HEK293T (cell line): ENCODE measurements around the gene GOLGA6D.
"Not testable (repeated sequence)": the region's sequence is repeated elsewhere in the genome, so short reads cannot be mapped to it uniquely, and the experiment has no call there.

Source experiments
- CTCF ChIA-PET: fragments of 350-600 bp; formaldehyde crosslinking; extraction: SDS; loops from one replicate; lab custom pipeline; 2021; ENCODE audit warnings: antibody characterized with exemption, inconsistent platforms; lab: Yijun Ruan, JAX
- POLR2A ChIA-PET: fragments of 350-600 bp; formaldehyde crosslinking; extraction: SDS; loops from one replicate; lab custom pipeline; 2020; ENCODE audit warnings: antibody characterized with exemption, inconsistent platforms; lab: Yijun Ruan, JAX
- DNase-seq: peaks from one replicate; pipeline ENCODE4 v3.0.0; 2012; ENCODE audit warnings: mixed read lengths; ENCODE audit errors: extremely low spot score
- ARNT ChIP-seq: fragments of 450-650 bp; IDR thresholded peaks from 2 replicates; pipeline ENCODE4 v1.6.1; 2017; ENCODE audit warnings: mild to moderate bottlenecking
- BHLHE40 ChIP-seq: fragments of 450-650 bp; IDR thresholded peaks from 2 replicates; pipeline ENCODE4 v1.6.1; 2016; ENCODE audit warnings: mild to moderate bottlenecking, moderate library complexity, borderline replicate concordance
- CTBP1 ChIP-seq: fragments of 450-650 bp; IDR thresholded peaks from 2 replicates; pipeline ENCODE4 v1.6.1; 2016; ENCODE audit warnings: borderline replicate concordance
- ELF4 ChIP-seq: fragments of 450-650 bp; IDR thresholded peaks from 2 replicates; pipeline ENCODE4 v1.6.1; 2017; ENCODE audit warnings: antibody characterized with exemption
- FOXA1 ChIP-seq: fragments of 450-650 bp; IDR thresholded peaks from 2 replicates; pipeline ENCODE4 v1.6.1; 2016; ENCODE audit warnings: mild to moderate bottlenecking
- FOXK2 ChIP-seq: fragments of 450-650 bp; IDR thresholded peaks from 2 replicates; pipeline ENCODE4 v1.6.1; 2016; ENCODE audit warnings: mild to moderate bottlenecking
- FOXM1 ChIP-seq: fragments of 450-650 bp; IDR thresholded peaks from 2 replicates; pipeline ENCODE4 v1.6.1; 2017; ENCODE audit warnings: mild to moderate bottlenecking, borderline replicate concordance
- HDGF ChIP-seq: fragments of 450-650 bp; IDR thresholded peaks from 2 replicates; pipeline ENCODE4 v1.6.1; 2017; ENCODE audit warnings: antibody characterized with exemption, borderline replicate concordance
- L3MBTL2 ChIP-seq: fragments of 450-650 bp; conservative IDR thresholded peaks from 2 replicates; pipeline ENCODE4 v1.6.1; 2016; ENCODE audit warnings: mild to moderate bottlenecking
- LEF1 ChIP-seq: fragments of 450-650 bp; IDR thresholded peaks from 2 replicates; pipeline ENCODE4 v1.6.1; 2017; ENCODE audit warnings: mild to moderate bottlenecking, borderline replicate concordance
- NFRKB ChIP-seq: fragments of 450-650 bp; IDR thresholded peaks from 2 replicates; pipeline ENCODE4 v1.6.1; 2016; ENCODE audit warnings: mild to moderate bottlenecking, moderate library complexity
- SP1 ChIP-seq: fragments of 450-650 bp; IDR thresholded peaks from 2 replicates; pipeline ENCODE4 v1.6.1; 2017
- SUZ12 ChIP-seq: fragments of 450-650 bp; IDR thresholded peaks from 2 replicates; pipeline ENCODE4 v1.6.1; 2016; ENCODE audit warnings: mild to moderate bottlenecking
- TARDBP ChIP-seq: fragments of 450-650 bp; IDR thresholded peaks from 2 replicates; pipeline ENCODE4 v1.6.1; 2016
- ZNF384 ChIP-seq: fragments of 450-650 bp; IDR thresholded peaks from 2 replicates; pipeline ENCODE4 v1.6.1; 2016
- TF ChIP-seq, protein P1 (sequence below): fragments of 450-650 bp; IDR thresholded peaks from 2 replicates; pipeline ENCODE4 v1.6.1; 2016

The GOLGA6D gene

DNA sequence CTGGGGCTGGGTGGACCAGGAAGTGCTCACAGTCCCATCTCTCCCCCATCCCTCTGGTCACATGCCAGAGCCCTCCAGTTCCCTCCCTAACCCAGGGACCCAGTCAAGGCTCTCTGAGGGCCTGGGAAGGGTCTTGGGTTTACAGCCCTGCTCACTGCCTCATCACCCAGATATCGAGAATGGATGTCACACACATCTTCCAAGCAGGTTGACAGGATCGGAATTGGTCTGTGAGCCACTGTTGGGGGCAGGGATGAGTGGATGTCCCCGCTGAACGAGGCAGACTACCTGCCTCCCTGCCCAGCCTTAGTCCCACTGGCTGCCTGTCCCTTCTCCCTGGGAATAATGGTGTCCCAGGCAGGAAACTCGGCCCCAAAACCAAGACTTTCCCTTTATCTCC, 44.5 kb upstream of the GOLGA6D start:
- DNase-seq = no peak
- ChIA-PET CTCF (no interaction called here), POLR2A (no interaction called here)
- TF ChIP-seq SUZ12 (no peak), CTBP1 (no peak), ELF4 (no peak), FOXK2 (no peak), L3MBTL2 (no peak), FOXM1 (no peak), SP1 (no peak), HDGF (no peak), ARNT (no peak), LEF1 (no peak), ZNF384 (no peak), NFRKB (no peak)
- TF ChIP-seq, protein P1, sequence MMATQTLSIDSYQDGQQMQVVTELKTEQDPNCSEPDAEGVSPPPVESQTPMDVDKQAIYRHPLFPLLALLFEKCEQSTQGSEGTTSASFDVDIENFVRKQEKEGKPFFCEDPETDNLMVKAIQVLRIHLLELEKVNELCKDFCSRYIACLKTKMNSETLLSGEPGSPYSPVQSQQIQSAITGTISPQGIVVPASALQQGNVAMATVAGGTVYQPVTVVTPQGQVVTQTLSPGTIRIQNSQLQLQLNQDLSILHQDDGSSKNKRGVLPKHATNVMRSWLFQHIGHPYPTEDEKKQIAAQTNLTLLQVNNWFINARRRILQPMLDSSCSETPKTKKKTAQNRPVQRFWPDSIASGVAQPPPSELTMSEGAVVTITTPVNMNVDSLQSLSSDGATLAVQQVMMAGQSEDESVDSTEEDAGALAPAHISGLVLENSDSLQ = no peak

- CTCF ChIA-PET, DNase-seq, POLR2A ChIA-PET: not testable (repeated sequence)
These were observed 36.9 kb upstream of the GOLGA6D start for GRCh38 chr15:75245741-75246140.

DNA sequence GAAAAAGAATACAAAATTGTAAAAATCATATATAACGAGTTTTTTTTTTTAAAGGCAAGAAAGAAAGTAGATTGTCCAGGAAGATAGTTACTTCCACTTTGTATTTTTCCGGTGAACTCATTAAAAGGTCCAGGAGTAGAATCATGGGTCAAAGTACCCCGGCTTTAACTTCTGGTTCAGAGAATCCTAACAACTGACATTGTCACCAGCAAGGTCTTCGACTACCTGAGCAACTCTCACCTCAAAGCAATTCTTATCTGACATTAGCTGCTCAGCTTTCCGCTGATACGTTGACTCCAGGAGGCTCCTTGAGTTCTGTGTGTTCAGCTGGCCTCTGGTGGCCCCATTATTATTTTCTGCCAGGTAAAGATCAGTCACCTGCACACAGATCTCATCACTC, 33.6 kb upstream of the GOLGA6D start:
- POLR2A ChIA-PET = interaction anchor here (0.6 kb wide), 1 partner anchor 275 kb away, joined by 3 read pairs; no protein-coding TSS in a partner anchor
- DNase-seq, CTCF ChIA-PET: not testable (repeated sequence)

DNA sequence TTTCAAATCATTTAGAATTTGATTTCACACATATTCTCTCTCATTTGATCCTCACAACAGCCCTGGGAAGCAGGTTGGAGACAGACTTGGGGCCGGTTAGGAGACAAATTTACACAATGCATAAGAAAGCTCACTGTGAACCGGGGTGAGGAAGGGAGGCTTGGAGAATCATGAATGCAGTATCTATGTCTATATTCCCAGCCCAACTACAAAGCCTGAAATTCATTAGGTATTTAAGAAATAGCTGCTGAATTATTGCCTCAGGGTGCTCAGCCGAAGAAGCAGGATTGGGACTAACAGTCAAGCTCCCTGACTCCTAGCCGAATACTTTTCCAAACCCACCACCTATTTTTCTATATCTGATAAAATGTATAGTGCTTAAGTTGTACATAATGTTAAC, 32.9 kb upstream of the GOLGA6D start:
- DNase-seq = no peak
- CTCF ChIA-PET = no interaction called here
- POLR2A ChIA-PET = interaction anchor here (0.6 kb wide), 1 partner anchor 510 kb away, joined by 11 read pairs; no protein-coding TSS in a partner anchor
- no peak for TF ChIP-seq FOXA1
- TF ChIP-seq HDGF = no peak
- no peak for TF ChIP-seq ARNT
- no peak for TF ChIP-seq FOXM1
- no peak for TF ChIP-seq FOXK2
- TF ChIP-seq TARDBP = no peak
- no peak for TF ChIP-seq ELF4
- no peak for TF ChIP-seq BHLHE40
- TF ChIP-seq NFRKB = no peak
- TF ChIP-seq, protein P1 = no peak
- no peak for TF ChIP-seq CTBP1
- no peak for TF ChIP-seq SUZ12
- no peak for TF ChIP-seq SP1
- no peak for TF ChIP-seq LEF1
- no peak for TF ChIP-seq ZNF384
- TF ChIP-seq L3MBTL2 = no peak

DNA sequence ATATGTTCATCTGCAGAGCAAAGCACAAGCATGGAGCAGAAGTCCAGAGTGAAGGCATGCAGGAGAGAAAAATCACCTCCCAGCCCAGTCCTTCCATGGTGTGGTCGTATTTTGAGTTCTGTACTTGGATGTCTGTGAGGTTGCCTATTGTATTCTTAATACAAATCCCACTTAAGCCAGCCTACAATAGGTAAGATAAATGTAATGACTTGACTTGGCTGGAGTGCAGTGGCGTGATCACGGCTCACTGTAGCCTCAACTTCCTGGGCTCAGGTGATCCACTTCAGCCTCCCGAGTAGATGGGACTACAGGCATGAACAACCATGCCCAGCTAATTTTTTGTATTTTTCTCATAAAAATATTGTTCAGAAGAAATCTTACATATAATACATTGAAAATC, 31.3 kb upstream of the GOLGA6D start:
- POLR2A ChIA-PET, DNase-seq, CTCF ChIA-PET: not testable (repeated sequence)

DNA sequence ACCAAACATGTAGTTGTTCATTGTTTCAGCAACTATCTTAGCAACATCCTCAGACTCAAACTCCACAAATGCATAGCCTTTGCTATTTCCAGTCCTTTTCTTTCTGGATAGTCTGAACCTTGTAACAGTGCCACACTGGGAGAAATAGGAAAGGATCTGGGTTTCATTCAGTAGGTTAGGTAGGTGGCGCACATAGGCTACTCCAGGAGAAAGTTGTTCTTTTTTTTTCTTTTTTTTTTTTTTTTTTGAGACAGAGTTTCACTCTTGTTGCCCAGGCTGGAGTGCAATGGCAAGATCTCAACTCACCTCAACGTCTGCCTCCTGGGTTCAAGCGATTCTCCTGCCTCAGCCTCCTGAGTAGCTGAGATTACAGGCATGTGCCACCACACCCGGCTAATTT, 30.4 kb upstream of the GOLGA6D start:
- CTCF ChIA-PET, DNase-seq, POLR2A ChIA-PET: not testable (repeated sequence)
- TF ChIP-seq ZNF384 = peak; percentile 84

DNA sequence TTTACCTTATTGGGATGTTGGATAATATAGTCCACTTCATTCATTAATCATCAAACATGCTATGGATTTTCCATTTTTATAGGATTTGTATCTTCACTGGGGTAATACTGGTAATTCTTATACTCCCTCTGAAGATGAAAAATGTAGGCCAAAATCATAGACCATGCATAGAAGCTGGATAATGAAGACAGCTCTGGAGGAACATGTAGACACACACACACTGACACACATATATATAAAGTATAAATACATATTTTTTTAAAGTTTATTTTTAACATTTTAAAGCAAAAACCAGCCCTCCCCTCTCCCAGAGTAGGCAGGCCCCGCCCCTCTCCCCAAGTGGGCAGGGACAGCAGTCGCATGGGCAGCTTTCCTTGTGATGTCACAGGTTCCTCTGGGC, 24.6 kb upstream of the GOLGA6D start, which contains the start of gene GOLGA6C:
TSS of gene GOLGA6C (plus strand) at position 301 of the 400 bp plus-strand sequence. CDS start 265 bp downstream, outside the sequence.
- POLR2A ChIA-PET, DNase-seq, CTCF ChIA-PET: not testable (repeated sequence)

DNA sequence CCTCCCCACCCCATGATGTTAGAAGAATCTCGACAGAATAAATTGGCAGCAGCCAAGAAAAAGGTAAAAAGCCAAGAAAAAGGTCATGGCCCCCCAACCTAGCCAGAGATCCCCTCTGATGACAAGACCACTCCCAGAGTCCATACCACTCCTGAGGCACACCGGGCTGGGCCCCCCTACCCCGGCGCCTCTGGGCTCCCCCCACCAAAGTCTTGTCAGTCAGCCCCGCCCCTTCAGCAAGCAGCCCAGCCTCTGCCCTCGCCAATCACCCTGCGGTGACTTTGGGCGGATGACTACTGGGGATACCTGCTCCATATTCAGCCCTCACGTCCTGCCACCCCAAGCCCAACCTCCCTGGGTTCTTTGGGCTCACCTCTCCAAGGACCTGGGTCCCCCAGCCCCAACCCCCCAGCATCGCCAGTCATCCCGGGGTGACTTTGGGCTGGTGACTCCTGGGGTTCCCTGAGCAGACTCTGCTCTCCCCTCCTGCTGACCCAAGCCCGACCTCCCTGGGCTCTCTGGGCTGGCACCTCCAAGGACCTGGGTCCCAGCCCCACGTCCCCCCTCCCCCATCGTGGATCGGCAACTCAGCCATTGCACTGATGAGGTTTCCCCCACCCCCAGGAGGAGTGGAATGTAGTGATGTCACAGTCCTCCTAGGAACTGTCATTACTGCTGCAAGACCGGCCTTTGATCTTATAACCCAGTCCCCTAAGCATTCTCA, 23.9 kb upstream of the GOLGA6D start:
- DNase-seq, CTCF ChIA-PET, POLR2A ChIA-PET: not testable (repeated sequence)

DNA sequence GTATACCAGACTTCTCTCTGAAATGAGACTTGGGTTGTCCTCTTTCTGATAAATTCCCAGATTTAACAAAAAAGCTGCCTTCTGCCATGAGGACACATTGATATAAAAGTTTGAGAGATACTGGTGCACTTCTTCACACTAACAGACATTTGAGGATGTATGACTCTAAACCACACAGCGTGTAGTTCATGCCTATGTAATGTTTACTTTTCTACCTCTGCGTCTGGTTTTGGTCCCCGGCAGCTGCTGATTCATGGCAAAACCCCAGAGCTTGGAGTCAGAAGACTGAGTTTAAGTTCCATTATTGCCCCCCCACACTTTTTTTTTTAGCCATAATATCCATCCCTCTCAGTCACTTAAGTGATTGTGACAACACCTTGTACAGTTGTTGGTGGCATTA, 22.8 kb upstream of the GOLGA6D start:
- CTCF ChIA-PET, POLR2A ChIA-PET, DNase-seq: not testable (repeated sequence)

- DNase-seq, POLR2A ChIA-PET: not testable (repeated sequence)
- CTCF ChIA-PET = interaction anchor here (1.0 kb wide), 1 partner anchor 1226 kb away, joined by 3 read pairs; no protein-coding TSS in a partner anchor
These were observed 8.8 kb upstream of the GOLGA6D start for GRCh38 chr15:75273751-75274359.

DNA sequence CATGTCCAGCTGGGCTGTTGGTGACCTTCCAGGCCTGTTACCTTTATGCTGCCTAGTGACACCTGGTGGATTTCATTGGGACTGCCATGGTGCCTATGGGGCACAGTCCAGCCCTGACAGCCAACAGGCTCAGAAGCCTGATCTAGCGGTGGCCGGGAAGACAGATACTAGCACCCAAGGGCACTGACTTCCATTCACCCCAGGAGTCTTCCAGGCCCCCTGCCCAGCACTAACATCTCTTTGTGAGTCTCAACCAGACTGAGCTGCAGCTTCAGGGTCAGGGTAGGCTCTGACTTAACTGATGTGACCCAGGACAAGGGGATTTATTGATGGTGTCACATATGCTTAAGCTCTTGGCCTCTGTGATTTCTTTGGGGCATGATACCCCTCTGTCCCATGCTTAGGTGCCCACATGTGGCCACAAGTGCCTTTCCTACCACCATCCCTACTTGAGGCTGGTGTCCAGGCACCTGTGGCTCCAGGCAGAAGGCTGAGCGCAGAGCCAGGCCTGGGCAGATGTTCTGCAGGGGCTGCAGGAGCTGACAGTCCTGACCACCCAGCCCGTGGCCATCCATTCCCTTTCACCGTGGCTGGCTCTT, 8.0 kb upstream of the GOLGA6D start:
- DNase-seq, POLR2A ChIA-PET: not testable (repeated sequence)
- CTCF ChIA-PET = interaction anchor here (1.0 kb wide), 1 partner anchor 1226 kb away, joined by 3 read pairs; no protein-coding TSS in a partner anchor

- CTCF ChIA-PET, DNase-seq, POLR2A ChIA-PET: not testable (repeated sequence)
These were observed 7.0 kb upstream of the GOLGA6D start for GRCh38 chr15:75275617-75276016.

DNA sequence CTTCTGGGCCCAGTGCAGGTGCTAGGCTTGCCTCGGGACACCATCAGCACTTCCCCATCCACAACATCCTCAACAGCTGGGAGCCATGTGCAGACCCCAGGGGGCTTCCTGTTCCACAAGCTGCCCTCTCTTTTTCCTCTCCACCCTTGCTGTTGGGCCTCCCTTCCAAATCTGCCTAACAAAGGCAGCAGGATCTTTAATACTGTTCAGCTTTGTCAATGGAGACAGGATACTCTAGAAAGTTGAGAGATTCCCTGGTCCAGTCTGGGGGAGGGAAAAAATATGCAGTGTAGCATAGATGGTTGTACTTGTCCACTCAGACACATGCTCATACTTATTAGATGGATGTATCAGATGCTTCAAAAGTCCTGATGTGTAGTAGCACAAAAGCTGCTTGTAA, 4.1 kb upstream of the GOLGA6D start:
- DNase-seq, CTCF ChIA-PET, POLR2A ChIA-PET: not testable (repeated sequence)
